ENCODE data around the gene ZMYM5.
"Not testable (repeated sequence)": the region's sequence is repeated elsewhere in the genome, so short reads cannot be mapped to it uniquely, and the experiment has no call there.

Gene ZMYM5

GRCh38 chr13:19782049-19782726, 81.3 kb downstream of the ZMYM5 start:
- peak overlapping the region; percentile 98 for H3K27ac ChIP-seq (ENCODE audit: low read length)
- H3K36me3 ChIP-seq (ENCODE audit: insufficient read depth, low read depth, low read length) = peaks cover 11% of the 10 kb centered on the region
- no peaks in the 10 kb centered on the region for H3K9me3 ChIP-seq (ENCODE audit: insufficient read depth, low read depth, low read length)
- H3K4me3 ChIP-seq (ENCODE audit: low read length) = peak overlapping the region; percentile 92
- no peaks in the 10 kb centered on the region for H3K27me3 ChIP-seq (ENCODE audit: insufficient read depth, low read length)
- H3K4me1 ChIP-seq (ENCODE audit: insufficient read depth, low read length) = no peaks in the 10 kb centered on the region
- peak overlapping the region; percentile 96 for H3K9ac ChIP-seq (ENCODE audit: low read depth, low read length)

GRCh38 chr13:19781526-19781925, 81.9 kb downstream of the ZMYM5 start:
- H3K9me3 ChIP-seq (ENCODE audit: insufficient read depth, low read depth, low read length) = no peaks in the 10 kb centered on the region
- peak overlapping the region; percentile 96 for H3K9ac ChIP-seq (ENCODE audit: low read depth, low read length)
- no peaks in the 10 kb centered on the region for H3K27me3 ChIP-seq (ENCODE audit: insufficient read depth, low read length)
- peak overlapping the region; percentile 98 for H3K27ac ChIP-seq (ENCODE audit: low read length)
- H3K4me1 ChIP-seq (ENCODE audit: insufficient read depth, low read length) = no peaks in the 10 kb centered on the region
- H3K36me3 ChIP-seq (ENCODE audit: insufficient read depth, low read depth, low read length) = peaks cover 11% of the 10 kb centered on the region
- H3K4me3 ChIP-seq (ENCODE audit: low read length) = peak overlapping the region; percentile 92

- Histone ChIP-seq H3K36me3 (ENCODE audit: insufficient read depth, low read depth, low read length) (peaks cover 11% of the 10 kb centered on the region), H3K9ac (ENCODE audit: low read depth, low read length) (peak overlapping the region; percentile 96; the same call in 1 of the 2 replicates), H3K4me3 (ENCODE audit: low read length) (peak overlapping the region; percentile 92)
- H3K27me3 ChIP-seq (ENCODE audit: insufficient read depth, low read length); H3K27ac ChIP-seq (ENCODE audit: low read length); H3K9me3 ChIP-seq (ENCODE audit: insufficient read depth, low read depth, low read length); H3K4me1 ChIP-seq (ENCODE audit: insufficient read depth, low read length): not testable (repeated sequence)
Measured at GRCh38 chr13:19780753-19781418, 82.6 kb downstream of the ZMYM5 start.
